Gastrocnemius medialis (tissue), 4 donors: ENCODE measurements around the gene PERCC1. TPM values are rescaled to one million over a fixed set of nuclear protein-coding genes. Genes with fewer than 3 reads are reported as not detected.

Experiments used
- ATAC-seq, 2 donors: fragments of 150-250 bp; one replicate each; pipeline ENCODE4 v1.9.1; 2016
- DNase-seq, 2 donors: peaks; one replicate each; pipeline ENCODE4 v3.0.0-alpha.2; 2019
- H3K27ac ChIP-seq, 4 donors: fragments of 200-600 bp; sonication (generic); 1 replicate in 1 of 4; 2 replicates in 3 of 4; pipeline ENCODE4 v1.5.1; 2016 to 2018; ENCODE audit warnings: mild to moderate bottlenecking in 2 of 4, moderate library complexity in 1 of 4
- H3K27me3 ChIP-seq, 3 donors: fragments of 200-600 bp; sonication (generic) in 2 of 3; 1 replicate in 1 of 3; 2 replicates in 2 of 3; pipeline versions ENCODE4 v1.5.1 to v1.6.0; 2016 to 2019; ENCODE audit warnings: mild to moderate bottlenecking in 1 of 3, moderate library complexity in 1 of 3
- H3K36me3 ChIP-seq, 2 donors: fragments of 200-600 bp; sonication (generic) in 1 of 2; one replicate each; pipeline ENCODE4 v1.5.1; 2017 to 2018
- H3K4me1 ChIP-seq, 2 donors: fragments of 200-600 bp; sonication (generic) in 1 of 2; one replicate each; pipeline ENCODE4 v1.5.1; 2016 to 2017; ENCODE audit warnings: mild to moderate bottlenecking in 2 of 2
- H3K4me3 ChIP-seq, 4 donors: fragments of 200-600 bp; sonication (generic) in 3 of 4; 1 replicate in 1 of 4; 2 replicates in 3 of 4; pipeline ENCODE4 v1.5.1; 2016 to 2019; ENCODE audit warnings: mild to moderate bottlenecking in 2 of 4
- H3K9me3 ChIP-seq, 3 donors: fragments of 200-600 bp; sonication (generic) in 2 of 3; 1 replicate in 1 of 3; 2 replicates in 2 of 3; pipeline ENCODE4 v1.5.1; 2016 to 2019
- CTCF ChIP-seq, 5 experiments: fragments of 450-650 bp in 3 of 5; fragments of 200-600 bp in 2 of 5; sonication (generic) in 2 of 5; IDR thresholded peaks in 4 of 5; conservative IDR thresholded peaks in 1 of 5; 1 replicate in 4 of 5; 2 replicates in 1 of 5; pipeline ENCODE4 v1.5.1; 2016 to 2019; ENCODE audit warnings: antibody characterized with exemption in 5 of 5, mild to moderate bottlenecking in 3 of 5, moderate library complexity in 3 of 5
- POLR2A ChIP-seq, 2 donors: fragments of 450-650 bp; IDR thresholded peaks; one replicate each; pipeline ENCODE4 v1.6.1; 2017; ENCODE audit warnings: antibody characterized with exemption in 2 of 2, mild to moderate bottlenecking in 2 of 2, moderate library complexity in 2 of 2
- in situ Hi-C, 4 donors: fragments of 200-750 bp; cut with MboI; loops; one replicate each; pipeline versions ENCODE4 v1.15.0 to v1.8.0; 2017; ENCODE audit warnings: low sequenced_read_pairs in 4 of 4
- intact Hi-C: fragments of 100-400 bp; cut with DNase I; formaldehyde crosslinking; loops from one replicate; pipeline ENCODE4 v1.15.1; 2023; ENCODE audit warnings: low total_unique reads
- total RNA-seq, 4 donors: library from RNA; depleted of rRNA; stranded (reverse); fragments of >200 nt; gene quantifications; one replicate each; pipeline versions ENCODE4 v1.1.0 to v1.2.3, GENCODE V29; 2016

The PERCC1 gene
- total RNA-seq, 4 donors from 2014 or later, result not detected

GRCh38 chr16:1449201-1449788 is 18.4 kb downstream of the PERCC1 start:
- no peaks in the 10 kb centered on the region for H3K27me3 ChIP-seq
- in situ Hi-C loops (no loop called here), intact Hi-C loops (no loop called here)
- no peak for TF ChIP-seq POLR2A (IDR thresholded peaks at IDR 0.05)
- TF ChIP-seq CTCF (IDR thresholded peaks at IDR 0.05 in 4 of 5, conservative IDR thresholded peaks at IDR 0.05 in 1 of 5), result no peak
- H3K4me3 ChIP-seq, result no peak overlapping the region
- DNase-seq, result no peak
- H3K36me3 ChIP-seq, result peaks cover 0 to 87% of the 10 kb centered on the region in 2 donors
- H3K4me1 ChIP-seq, result no peaks in the 10 kb centered on the region
- no peak overlapping the region for H3K27ac ChIP-seq
- ATAC-seq, result no peak
- no peaks in the 10 kb centered on the region for H3K9me3 ChIP-seq

- no peak overlapping the region for H3K27ac ChIP-seq
- peaks cover 0 to 97% of the 10 kb centered on the region in 2 donors for H3K36me3 ChIP-seq
- H3K27me3 ChIP-seq, result no peaks in the 10 kb centered on the region
- ATAC-seq, result no peak
- DNase-seq, result no peak
- intact Hi-C loops (no loop called here), in situ Hi-C loops (no loop called here)
- no peak for TF ChIP-seq CTCF (IDR thresholded peaks at IDR 0.05 in 4 of 5, conservative IDR thresholded peaks at IDR 0.05 in 1 of 5)
- no peak for TF ChIP-seq POLR2A (IDR thresholded peaks at IDR 0.05)
- no peak overlapping the region for H3K4me3 ChIP-seq
- no peaks in the 10 kb centered on the region for H3K9me3 ChIP-seq
- H3K4me1 ChIP-seq, result no peaks in the 10 kb centered on the region
Observed at GRCh38 chr16:1450218-1450617, 19.3 kb downstream of the PERCC1 start.

- DNase-seq (no peak), ATAC-seq (no peak)
- Histone ChIP-seq H3K4me3 (no peak overlapping the region), H3K36me3 (peaks cover 0 to 97% of the 10 kb centered on the region in 2 donors), H3K27ac (no peak overlapping the region), H3K4me1 (no peaks in the 10 kb centered on the region), H3K27me3 (no peaks in the 10 kb centered on the region), H3K9me3 (no peaks in the 10 kb centered on the region)
- TF ChIP-seq POLR2A (IDR thresholded peaks at IDR 0.05) (no peak), CTCF (IDR thresholded peaks at IDR 0.05 in 4 of 5, conservative IDR thresholded peaks at IDR 0.05 in 1 of 5) (no peak)
- intact Hi-C loops (no loop called here), in situ Hi-C loops (no loop called here)
Observed at GRCh38 chr16:1450841-1451240, 20.0 kb downstream of the PERCC1 start.

- TF ChIP-seq CTCF (IDR thresholded peaks at IDR 0.05 in 4 of 5, conservative IDR thresholded peaks at IDR 0.05 in 1 of 5) (no peak), POLR2A (IDR thresholded peaks at IDR 0.05) (no peak)
- DNase-seq (no peak), ATAC-seq (no peak)
- Histone ChIP-seq H3K4me3 (no peak overlapping the region), H3K36me3 (peaks cover 0 to 95% of the 10 kb centered on the region in 2 donors), H3K9me3 (no peaks in the 10 kb centered on the region), H3K27me3 (no peaks in the 10 kb centered on the region), H3K27ac (no peak overlapping the region), H3K4me1 (no peaks in the 10 kb centered on the region)
- in situ Hi-C loops (no loop called here), intact Hi-C loops (no loop called here)
Observed at GRCh38 chr16:1451702-1452392, 21.0 kb downstream of the PERCC1 start.
